WTC11 (cell line): ENCODE data around the gene DAG1. TPM values are rescaled to one million over a fixed set of nuclear protein-coding genes. Genes with fewer than 3 reads are reported as not detected.

Experiments
- ATAC-seq: fragments of 200-7000 bp; cut with Tn5 transposase; 2 replicates; pipeline ENCODE4 v1.10.0; 2021; ENCODE audit warnings: mild to moderate bottlenecking, moderate library complexity
- CTCF ChIA-PET: fragments of 300-600 bp; sonication (Branson Sonifier 250); formaldehyde crosslinking; loops from one replicate; lab custom pipeline; 2021; ENCODE audit warnings: antibody characterized with exemption; lab: Charles Lee
- POLR2A ChIA-PET: fragments of 350-600 bp; sonication (Branson Sonifier 250); formaldehyde crosslinking; loops from one replicate; lab custom pipeline; 2021; ENCODE audit warnings: antibody characterized with exemption; lab: Charles Lee
- DNase-seq: peaks from one replicate; pipeline ENCODE4 v3.0.0; 2021; ENCODE audit warnings: low spot score
- H3K27ac Mint-ChIP-seq: 2 replicates; pipeline ENCODE4 v1.8.0; 2021; ENCODE audit warnings: mixed read lengths
- H3K27me3 Mint-ChIP-seq: 2 replicates; pipeline ENCODE4 v1.8.0; 2021; ENCODE audit warnings: low read depth, mild to moderate bottlenecking, moderate library complexity, mixed read lengths
- H3K36me3 Mint-ChIP-seq: 2 replicates; pipeline ENCODE4 v1.8.0; 2021; ENCODE audit warnings: mixed read lengths
- H3K4me1 Mint-ChIP-seq: 2 replicates; pipeline ENCODE4 v1.8.0; 2022; ENCODE audit warnings: mixed read lengths
- H3K4me3 Mint-ChIP-seq: 2 replicates; pipeline ENCODE4 v1.8.0; 2021; ENCODE audit warnings: mild to moderate bottlenecking, moderate library complexity, mixed read lengths
- H3K9me3 Mint-ChIP-seq: 2 replicates; pipeline ENCODE4 v1.8.0; 2021; ENCODE audit warnings: mixed read lengths
- CTCF ChIP-seq: fragments of 200-600 bp; IDR thresholded peaks from 2 replicates; pipeline ENCODE4 v1.8.0; 2022; ENCODE audit warnings: antibody characterized with exemption
- E2F4 ChIP-seq: sonication (generic); formaldehyde crosslinking; IDR thresholded peaks from 2 replicates; pipeline ENCODE4 v1.8.1; 2022; ENCODE audit warnings: low read depth, mild to moderate bottlenecking, moderate library complexity, missing genetic modification reagents, borderline replicate concordance
- ETV6 ChIP-seq: sonication (generic); formaldehyde crosslinking; IDR thresholded peaks from 2 replicates; pipeline ENCODE4 v1.8.1; 2022; ENCODE audit warnings: mild to moderate bottlenecking, missing genetic modification reagents
- FOXP1 ChIP-seq: sonication (generic); formaldehyde crosslinking; IDR thresholded peaks from 2 replicates; pipeline ENCODE4 v1.8.0; 2022; ENCODE audit warnings: missing genetic modification reagents, mild to moderate bottlenecking, moderate library complexity, borderline replicate concordance
- HMGXB4 ChIP-seq: sonication (generic); formaldehyde crosslinking; IDR thresholded peaks from 2 replicates; pipeline ENCODE4 v1.8.1; 2023; ENCODE audit warnings: mild to moderate bottlenecking, moderate library complexity, missing genetic modification reagents
- IRF2 ChIP-seq: sonication (generic); formaldehyde crosslinking; IDR thresholded peaks from 2 replicates; pipeline ENCODE4 v1.8.0; 2022; ENCODE audit warnings: low read depth, missing genetic modification reagents, borderline replicate concordance
- KAT7 ChIP-seq: sonication (generic); formaldehyde crosslinking; IDR thresholded peaks from 2 replicates; pipeline ENCODE4 v1.8.1; 2023; ENCODE audit warnings: missing genetic modification reagents, mild to moderate bottlenecking, borderline replicate concordance
- SMAD3 ChIP-seq: sonication (generic); formaldehyde crosslinking; IDR thresholded peaks from 2 replicates; pipeline ENCODE4 v1.8.0; 2022; ENCODE audit warnings: missing genetic modification reagents, mild to moderate bottlenecking, borderline replicate concordance
- SP1 ChIP-seq: sonication (generic); formaldehyde crosslinking; conservative IDR thresholded peaks from 2 replicates; pipeline ENCODE4 v1.8.1; 2022; ENCODE audit warnings: missing genetic modification reagents
- ZNF532 ChIP-seq: fragments of 250-450 bp; sonication (Bioruptor Pico); IDR thresholded peaks from 2 replicates; pipeline ENCODE4 v1.9.0; 2021; ENCODE audit warnings: mild to moderate bottlenecking, borderline replicate concordance
- total RNA-seq: library from RNA; stranded (reverse); gene quantifications from 3 replicates; pipeline ENCODE4 v1.2.3, GENCODE V29; 2021
- TF ChIP-seq, protein P1 (sequence below): sonication (generic); formaldehyde crosslinking; IDR thresholded peaks from 2 replicates; pipeline ENCODE4 v1.8.0; 2022; ENCODE audit warnings: missing genetic modification reagents
- TF ChIP-seq, protein P2 (sequence below): sonication (generic); formaldehyde crosslinking; IDR thresholded peaks from 2 replicates; pipeline ENCODE4 v1.8.0; 2022; ENCODE audit warnings: mild to moderate bottlenecking, missing genetic modification reagents
- TF ChIP-seq, protein P3 (sequence below): fragments of 250-450 bp; sonication (Bioruptor Pico); IDR thresholded peaks from 2 replicates; pipeline ENCODE4 v1.9.0; 2021; ENCODE audit warnings: mild to moderate bottlenecking

DAG1 gene
- total RNA-seq, 1 experiment from 2014 or later, result 115 TPM

GRCh38 chr3:49539659-49540560 is 69.8 kb downstream of the DAG1 start (continued):
- TF ChIP-seq, protein P1, sequence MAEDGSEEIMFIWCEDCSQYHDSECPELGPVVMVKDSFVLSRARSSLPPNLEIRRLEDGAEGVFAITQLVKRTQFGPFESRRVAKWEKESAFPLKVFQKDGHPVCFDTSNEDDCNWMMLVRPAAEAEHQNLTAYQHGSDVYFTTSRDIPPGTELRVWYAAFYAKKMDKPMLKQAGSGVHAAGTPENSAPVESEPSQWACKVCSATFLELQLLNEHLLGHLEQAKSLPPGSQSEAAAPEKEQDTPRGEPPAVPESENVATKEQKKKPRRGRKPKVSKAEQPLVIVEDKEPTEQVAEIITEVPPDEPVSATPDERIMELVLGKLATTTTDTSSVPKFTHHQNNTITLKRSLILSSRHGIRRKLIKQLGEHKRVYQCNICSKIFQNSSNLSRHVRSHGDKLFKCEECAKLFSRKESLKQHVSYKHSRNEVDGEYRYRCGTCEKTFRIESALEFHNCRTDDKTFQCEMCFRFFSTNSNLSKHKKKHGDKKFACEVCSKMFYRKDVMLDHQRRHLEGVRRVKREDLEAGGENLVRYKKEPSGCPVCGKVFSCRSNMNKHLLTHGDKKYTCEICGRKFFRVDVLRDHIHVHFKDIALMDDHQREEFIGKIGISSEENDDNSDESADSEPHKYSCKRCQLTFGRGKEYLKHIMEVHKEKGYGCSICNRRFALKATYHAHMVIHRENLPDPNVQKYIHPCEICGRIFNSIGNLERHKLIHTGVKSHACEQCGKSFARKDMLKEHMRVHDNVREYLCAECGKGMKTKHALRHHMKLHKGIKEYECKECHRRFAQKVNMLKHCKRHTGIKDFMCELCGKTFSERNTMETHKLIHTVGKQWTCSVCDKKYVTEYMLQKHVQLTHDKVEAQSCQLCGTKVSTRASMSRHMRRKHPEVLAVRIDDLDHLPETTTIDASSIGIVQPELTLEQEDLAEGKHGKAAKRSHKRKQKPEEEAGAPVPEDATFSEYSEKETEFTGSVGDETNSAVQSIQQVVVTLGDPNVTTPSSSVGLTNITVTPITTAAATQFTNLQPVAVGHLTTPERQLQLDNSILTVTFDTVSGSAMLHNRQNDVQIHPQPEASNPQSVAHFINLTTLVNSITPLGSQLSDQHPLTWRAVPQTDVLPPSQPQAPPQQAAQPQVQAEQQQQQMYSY (CRISPR knock-in tag), result peak; percentile 24; the same call in 1 of the 2 replicates
- TF ChIP-seq SP1, result peak; percentile 95
- TF ChIP-seq CTCF, result peak; percentile 80
- TF ChIP-seq E2F4, result no peak
- TF ChIP-seq, protein P2, sequence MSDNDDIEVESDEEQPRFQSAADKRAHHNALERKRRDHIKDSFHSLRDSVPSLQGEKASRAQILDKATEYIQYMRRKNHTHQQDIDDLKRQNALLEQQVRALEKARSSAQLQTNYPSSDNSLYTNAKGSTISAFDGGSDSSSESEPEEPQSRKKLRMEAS, result 0 out of 2 replicates have a peak, but pooled peaks have one; percentile 24
- peak; percentile 61; the same call in 1 of the 2 replicates for TF ChIP-seq SMAD3
- TF ChIP-seq, all 79 proteins: peak for 14

DNA sequence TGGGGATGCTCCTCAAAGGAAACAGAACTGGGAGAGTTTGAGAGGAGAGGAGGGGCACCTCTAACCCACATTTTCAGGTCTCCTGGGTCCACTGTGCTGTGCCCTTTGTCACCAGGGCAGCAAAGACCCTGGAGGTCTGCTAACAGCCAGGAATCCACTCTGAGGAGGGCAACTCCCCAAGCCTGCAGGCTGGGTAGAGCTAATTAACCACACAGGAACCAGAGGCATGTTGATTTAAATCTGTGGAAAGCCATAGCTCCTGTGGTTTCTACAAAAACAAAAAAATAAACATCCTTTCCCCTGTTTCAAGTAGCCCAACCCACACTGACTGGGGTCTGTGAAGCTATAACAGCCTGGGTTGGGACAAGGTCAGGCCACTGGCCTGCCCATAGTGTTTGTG is 82.0 kb downstream of the DAG1 start:
- Mint-ChIP-seq H3K4me1 (peaks cover 20% of the 10 kb centered on the region), H3K27ac (no peak overlapping the region), H3K9me3 (no peaks in the 10 kb centered on the region), H3K4me3 (no peak overlapping the region), H3K36me3 (no peaks in the 10 kb centered on the region), H3K27me3 (peaks cover 23% of the 10 kb centered on the region)
- ChIA-PET CTCF (interaction anchor here (1.0 to 5.3 kb wide), 2 partner anchors 12 to 103 kb away, joined by 3 to 70 read pairs; no protein-coding TSS in a partner anchor), POLR2A (no interaction called here)
- DNase-seq (no peak), ATAC-seq (no peak)
- TF ChIP-seq IRF2 (no peak), ETV6 (no peak), KAT7 (no peak), FOXP1 (CRISPR knock-in tag) (no peak), HMGXB4 (CRISPR knock-in tag) (no peak), ZNF532 (CRISPR knock-in tag) (no peak)
- TF ChIP-seq, protein P3, sequence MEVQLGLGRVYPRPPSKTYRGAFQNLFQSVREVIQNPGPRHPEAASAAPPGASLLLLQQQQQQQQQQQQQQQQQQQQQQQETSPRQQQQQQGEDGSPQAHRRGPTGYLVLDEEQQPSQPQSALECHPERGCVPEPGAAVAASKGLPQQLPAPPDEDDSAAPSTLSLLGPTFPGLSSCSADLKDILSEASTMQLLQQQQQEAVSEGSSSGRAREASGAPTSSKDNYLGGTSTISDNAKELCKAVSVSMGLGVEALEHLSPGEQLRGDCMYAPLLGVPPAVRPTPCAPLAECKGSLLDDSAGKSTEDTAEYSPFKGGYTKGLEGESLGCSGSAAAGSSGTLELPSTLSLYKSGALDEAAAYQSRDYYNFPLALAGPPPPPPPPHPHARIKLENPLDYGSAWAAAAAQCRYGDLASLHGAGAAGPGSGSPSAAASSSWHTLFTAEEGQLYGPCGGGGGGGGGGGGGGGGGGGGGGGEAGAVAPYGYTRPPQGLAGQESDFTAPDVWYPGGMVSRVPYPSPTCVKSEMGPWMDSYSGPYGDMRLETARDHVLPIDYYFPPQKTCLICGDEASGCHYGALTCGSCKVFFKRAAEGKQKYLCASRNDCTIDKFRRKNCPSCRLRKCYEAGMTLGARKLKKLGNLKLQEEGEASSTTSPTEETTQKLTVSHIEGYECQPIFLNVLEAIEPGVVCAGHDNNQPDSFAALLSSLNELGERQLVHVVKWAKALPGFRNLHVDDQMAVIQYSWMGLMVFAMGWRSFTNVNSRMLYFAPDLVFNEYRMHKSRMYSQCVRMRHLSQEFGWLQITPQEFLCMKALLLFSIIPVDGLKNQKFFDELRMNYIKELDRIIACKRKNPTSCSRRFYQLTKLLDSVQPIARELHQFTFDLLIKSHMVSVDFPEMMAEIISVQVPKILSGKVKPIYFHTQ, result no peak
- TF ChIP-seq, all 79 proteins: peak for 0
